GM23248 (cell line): ENCODE results near the gene RBMS1.

Experiments used
- EZH2 ChIP-seq: fragments of 200-600 bp; sonication (generic); IDR thresholded peaks from 2 replicates; pipeline ENCODE4 v1.6.1; 2018; ENCODE audit warnings: antibody characterized with exemption, mild to moderate bottlenecking; ENCODE audit not compliant: insufficient read depth, poor library complexity, severe bottlenecking
- EZH2phosphoT487 ChIP-seq: fragments of 200-600 bp; sonication (generic); IDR thresholded peaks from 2 replicates; pipeline ENCODE4 v1.6.1; 2018; ENCODE audit warnings: antibody characterized with exemption, moderate library complexity, mild to moderate bottlenecking, low read depth; ENCODE audit not compliant: insufficient read depth

- TF ChIP-seq EZH2phosphoT487 (no peak), EZH2 (no peak)
Measured at GRCh38 chr2:160454070-160454797, 39.4 kb downstream of the RBMS1 start.
